HCT116 (cell line): ENCODE measurements around the gene BCKDHB. TPM values are rescaled to one million over a fixed set of nuclear protein-coding genes. Genes with fewer than 3 reads are reported as not detected.

Source experiments
- ATAC-seq: fragments of 200-7000 bp; cut with Tn5 transposase; 2 replicates; pipeline ENCODE4 v1.9.1; 2020; ENCODE audit warnings: mild to moderate bottlenecking, moderate library complexity
- BruUV-seq: library from RNA; stranded (reverse); fragments of 400-500 nt; replicated peaks from 2 replicates; lab custom pipeline; 2021; lab: Mats Ljungman, UMichigan
- CTCF ChIA-PET: fragments of 300-600 bp; sonication (Branson Sonifier 250); formaldehyde crosslinking; loops from one replicate; lab custom pipeline; 2021; ENCODE audit warnings: antibody characterized with exemption; lab: Charles Lee
- POLR2A ChIA-PET: fragments of 300-600, 350-600 bp; sonication (Branson Sonifier 250); formaldehyde crosslinking; loops from one replicate; lab custom pipeline; 2021; ENCODE audit warnings: antibody characterized with exemption; lab: Charles Lee
- RAD21 ChIA-PET, 2 experiments: fragments of 300-600 bp; sonication (Branson Sonifier 250); formaldehyde crosslinking; loops; one replicate each; lab custom pipeline; 2023; ENCODE audit warnings: low total read pairs in 2 of 2; ENCODE audit not compliant: uncharacterized antibody in 2 of 2, unreplicated experiment in 2 of 2, low non-redundant PET in 1 of 2; lab: Charles Lee
- DNase-seq: peaks from one replicate; pipeline ENCODE4 v3.0.0-alpha.2; 2010; ENCODE audit warnings: low read depth, low spot score
- H2AFZ ChIP-seq: fragments of 200-600 bp; shearing (Covaris generic), sonication (generic); 2 replicates; pipeline ENCODE4 v1.6.1; 2017; ENCODE audit warnings: low read depth, mixed run types, mixed read lengths, antibody characterized with exemption, low read length; ENCODE audit not compliant: poor library complexity, severe bottlenecking
- H3K27ac ChIP-seq: 2 replicates; pipeline ENCODE4 v1.5.1; 2012; ENCODE audit warnings: low read depth, low read length
- H3K27me3 ChIP-seq: fragments of 200-600 bp; sonication (generic); 2 replicates; pipeline ENCODE4 v1.6.1; 2016; ENCODE audit warnings: mixed run types, low read length, mixed read lengths; ENCODE audit not compliant: insufficient read depth
- H3K36me3 ChIP-seq, 2 experiments: fragments of 200-500 bp in 1 of 2; fragments of 200-600 bp in 1 of 2; sonication (Bioruptor generic) in 1 of 2; sonication (generic) in 1 of 2; 2 replicates each; pipeline versions ENCODE4 v1.5.1 to v1.6.1; 2014 to 2016; ENCODE audit warnings: low read length in 2 of 2, inconsistent platforms in 1 of 2, mixed read lengths in 1 of 2, mixed run types in 1 of 2; ENCODE audit not compliant: insufficient read depth in 2 of 2, control insufficient read depth in 1 of 2
- H3K4me1 ChIP-seq, 2 experiments: fragments of 200-600 bp in 1 of 2; sonication (generic) in 1 of 2; 2 replicates each; pipeline versions ENCODE4 v1.5.1 to v1.6.1; 2012 to 2017; ENCODE audit warnings: low read length in 2 of 2, inconsistent platforms in 1 of 2, mild to moderate bottlenecking in 1 of 2, mixed read lengths in 1 of 2, mixed run types in 1 of 2, moderate library complexity in 1 of 2; ENCODE audit not compliant: insufficient read depth in 2 of 2, control insufficient read depth in 1 of 2
- H3K4me2 ChIP-seq: fragments of 200-600 bp; sonication (generic); 2 replicates; pipeline ENCODE4 v1.6.1; 2017; ENCODE audit warnings: mixed run types, low read length, mixed read lengths
- H3K4me3 ChIP-seq, 2 experiments: fragments of 200-600 bp in 1 of 2; sonication (generic) in 1 of 2; replicated peaks in 1 of 2; 2 replicates each; pipeline ENCODE4 v1.5.1; 2011 to 2016; ENCODE audit warnings: low read length in 2 of 2, control low read depth in 1 of 2, low read depth in 1 of 2, mild to moderate bottlenecking in 1 of 2, mixed read lengths in 1 of 2, mixed run types in 1 of 2
- H3K79me2 ChIP-seq: fragments of 200-600 bp; sonication (generic); 2 replicates; pipeline ENCODE4 v1.6.1; 2017; ENCODE audit warnings: mild to moderate bottlenecking, mixed run types, low read length, moderate library complexity, mixed read lengths; ENCODE audit not compliant: insufficient read depth
- H3K9ac ChIP-seq: fragments of 200-600 bp; sonication (generic); 2 replicates; pipeline ENCODE4 v1.6.1; 2016; ENCODE audit warnings: low read length, mixed read lengths
- H3K9me2 ChIP-seq: fragments of 200-600 bp; sonication (generic), shearing (Covaris generic); 2 replicates; pipeline ENCODE4 v1.6.1; 2017; ENCODE audit warnings: mixed run types, mild to moderate bottlenecking, moderate library complexity; ENCODE audit not compliant: insufficient read depth
- H3K9me3 ChIP-seq, 2 experiments: fragments of 200-500 bp in 1 of 2; fragments of 200-600 bp in 1 of 2; sonication (Bioruptor generic) in 1 of 2; sonication (generic) in 1 of 2; 2 replicates each; pipeline ENCODE4 v1.6.1; 2014 to 2017; ENCODE audit warnings: low read length in 2 of 2, mixed read lengths in 2 of 2, inconsistent platforms in 1 of 2, low read depth in 1 of 2, mild to moderate bottlenecking in 1 of 2, mixed run types in 1 of 2, moderate library complexity in 1 of 2; ENCODE audit not compliant: control insufficient read depth in 1 of 2, insufficient read depth in 1 of 2
- H4K20me1 ChIP-seq: fragments of 200-600 bp; sonication (generic), shearing (Covaris generic); 2 replicates; pipeline ENCODE4 v1.6.1; 2017; ENCODE audit warnings: mixed run types, mild to moderate bottlenecking, moderate library complexity; ENCODE audit not compliant: insufficient read depth
- ATF3 ChIP-seq: IDR thresholded peaks from 2 replicates; pipeline ENCODE4 v1.6.1; 2012
- CEBPB ChIP-seq: IDR thresholded peaks from 2 replicates; pipeline ENCODE4 v1.6.1; 2012; ENCODE audit warnings: low read depth
- CTCF ChIP-seq, 3 experiments: fragments of 200-600 bp in 1 of 3; sonication (generic) in 1 of 3; IDR thresholded peaks in 2 of 3; conservative IDR thresholded peaks in 1 of 3; 2 replicates each; pipeline ENCODE4 v1.5.1; 2012 to 2017; ENCODE audit warnings: low read depth in 2 of 3, low read length in 2 of 3, antibody characterized with exemption in 1 of 3, borderline replicate concordance in 1 of 3, control low read depth in 1 of 3, mild to moderate bottlenecking in 1 of 3, mixed read lengths in 1 of 3, mixed run types in 1 of 3, moderate library complexity in 1 of 3; ENCODE audit not compliant: insufficient read depth in 1 of 3
- EZH2phosphoT487 ChIP-seq: fragments of 200-600 bp; IDR thresholded peaks from 2 replicates; pipeline ENCODE4 v1.6.1; 2018; ENCODE audit warnings: antibody characterized with exemption, borderline replicate concordance
- FOSL1 ChIP-seq: IDR thresholded peaks from 2 replicates; pipeline ENCODE4 v1.6.1; 2012; ENCODE audit warnings: low read depth
- POLR2AphosphoS5 ChIP-seq: IDR thresholded peaks from 2 replicates; pipeline ENCODE4 v1.6.1; 2011; ENCODE audit warnings: mild to moderate bottlenecking, low read depth, low read length, moderate library complexity
- REST ChIP-seq: IDR thresholded peaks from 2 replicates; pipeline ENCODE4 v1.6.1; 2012; ENCODE audit warnings: low read depth
- TCF7L2 ChIP-seq: IDR thresholded peaks from 2 replicates; pipeline ENCODE4 v1.7.0; 2011; ENCODE audit warnings: borderline replicate concordance, inconsistent platforms; ENCODE audit not compliant: insufficient read depth, insufficient read length; ENCODE audit errors: extremely low read depth
- ZNF274 ChIP-seq: fragments of 200-500 bp; sonication (Bioruptor generic); IDR thresholded peaks from 2 replicates; pipeline ENCODE4 v1.6.1; 2014; ENCODE audit warnings: mild to moderate bottlenecking, low read depth, low read length, inconsistent platforms
- intact Hi-C: fragments of 100-400 bp; cut with micrococcal nuclease; formaldehyde crosslinking; loops from 2 replicates; pipeline ENCODE4 v1.10.0; 2022
- total RNA-seq: library from RNA; stranded (reverse); gene quantifications from one replicate; pipeline ENCODE4 v1.2.1, GENCODE V29; 2021; ENCODE audit not compliant: unreplicated experiment

BCKDHB gene
- total RNA-seq, 1 experiment from 2014 or later = 11.2 TPM

GRCh38 chr6:80170433-80170832 is 64.0 kb downstream of the BCKDHB start:
- ChIA-PET RAD21 (no interaction called here), POLR2A (no interaction called here), CTCF (no interaction called here)
- no peaks in the 10 kb centered on the region for H3K4me1 ChIP-seq
- no peak overlapping the region for H3K4me2 ChIP-seq
- no peak overlapping the region for H3K27ac ChIP-seq
- intact Hi-C loops = no loop called here
- H3K36me3 ChIP-seq = no peaks in the 10 kb centered on the region
- H3K9ac ChIP-seq = no peak overlapping the region
- no peak overlapping the region for H2AFZ ChIP-seq
- ATAC-seq (no peak), DNase-seq (no peak)
- no TSS peak for BruUV-seq
- H3K27me3 ChIP-seq = no peaks in the 10 kb centered on the region
- no peaks in the 10 kb centered on the region for H3K9me2 ChIP-seq
- H4K20me1 ChIP-seq = no peaks in the 10 kb centered on the region
- H3K4me3 ChIP-seq = no peak overlapping the region
- H3K9me3 ChIP-seq = no peaks in the 10 kb centered on the region
- no peak for TF ChIP-seq POLR2AphosphoS5
- no peak for TF ChIP-seq TCF7L2
- no peak for TF ChIP-seq ATF3
- TF ChIP-seq CEBPB = no peak
- no peak for TF ChIP-seq EZH2phosphoT487
- no peak for TF ChIP-seq FOSL1
- TF ChIP-seq CTCF (IDR thresholded peaks at IDR 0.05 in 2 of 3, conservative IDR thresholded peaks at IDR 0.05 in 1 of 3; ENCODE audit: borderline replicate concordance in 1 of 3, insufficient read depth in 1 of 3, low read depth in 2 of 3, low read length in 2 of 3) = no peak
- TF ChIP-seq ZNF274 = no peak
- no peak for TF ChIP-seq REST
- H3K79me2 ChIP-seq = no peaks in the 10 kb centered on the region
